Non-pigmented ciliary epithelial cell (primary cell): ENCODE measurements around the gene FLOT2.
"Not testable (repeated sequence)": the region's sequence is repeated elsewhere in the genome, so short reads cannot be mapped to it uniquely, and the experiment has no call there.

Experiments used
- DNase-seq: peaks from one replicate; pipeline ENCODE4 v3.0.0-alpha.2; 2010; ENCODE audit warnings: low read depth

FLOT2 gene, protein sequence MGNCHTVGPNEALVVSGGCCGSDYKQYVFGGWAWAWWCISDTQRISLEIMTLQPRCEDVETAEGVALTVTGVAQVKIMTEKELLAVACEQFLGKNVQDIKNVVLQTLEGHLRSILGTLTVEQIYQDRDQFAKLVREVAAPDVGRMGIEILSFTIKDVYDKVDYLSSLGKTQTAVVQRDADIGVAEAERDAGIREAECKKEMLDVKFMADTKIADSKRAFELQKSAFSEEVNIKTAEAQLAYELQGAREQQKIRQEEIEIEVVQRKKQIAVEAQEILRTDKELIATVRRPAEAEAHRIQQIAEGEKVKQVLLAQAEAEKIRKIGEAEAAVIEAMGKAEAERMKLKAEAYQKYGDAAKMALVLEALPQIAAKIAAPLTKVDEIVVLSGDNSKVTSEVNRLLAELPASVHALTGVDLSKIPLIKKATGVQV

DNA sequence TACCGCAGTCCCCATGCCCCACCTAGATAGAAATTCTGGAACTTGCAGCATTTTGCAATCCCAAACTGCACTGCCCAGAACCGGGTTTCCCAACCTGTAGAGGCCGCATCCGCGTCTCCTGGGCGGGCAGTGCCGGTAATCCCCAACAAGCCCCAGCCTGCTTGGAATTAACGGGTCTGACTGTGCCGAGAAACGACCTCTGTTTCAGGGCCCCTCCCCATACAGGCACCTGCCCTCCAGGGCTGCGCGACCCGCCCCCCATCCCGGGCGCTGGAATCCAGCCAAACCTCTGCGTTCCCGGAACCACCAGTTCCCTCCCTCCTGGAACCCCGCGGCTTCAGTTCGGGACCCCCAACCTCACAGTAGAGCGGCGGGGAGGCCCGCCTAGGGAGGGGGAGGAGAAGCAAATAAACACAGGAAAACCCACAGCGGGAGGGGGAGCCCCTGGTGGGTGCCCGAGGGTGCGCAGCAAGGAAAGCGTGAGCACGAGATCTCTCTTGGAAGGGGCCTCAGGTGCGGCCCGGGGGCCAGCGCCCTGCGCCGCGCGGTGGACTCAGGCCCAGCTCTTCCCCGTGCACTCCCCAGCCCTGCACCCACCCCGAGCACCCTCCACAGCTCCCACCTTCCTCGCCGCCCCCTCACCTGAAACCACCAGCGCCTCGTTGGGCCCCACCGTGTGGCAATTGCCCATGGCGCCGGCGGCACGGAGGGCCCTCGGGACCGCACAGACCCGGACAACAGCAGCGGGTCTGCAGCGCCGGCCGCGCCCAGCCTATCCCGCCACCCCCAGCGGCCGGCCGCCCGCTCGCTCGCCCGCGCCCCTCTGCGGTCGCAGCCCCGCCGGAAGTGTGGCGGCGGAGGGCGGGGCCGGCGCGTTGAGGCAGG lies at the start of gene FLOT2:
Gene FLOT2, minus strand, starts transcription at position 850 of the 885 bp plus-strand sequence. Its CDS starts 159 bp downstream, at position 691.
- DNase-seq: no peak

DNA sequence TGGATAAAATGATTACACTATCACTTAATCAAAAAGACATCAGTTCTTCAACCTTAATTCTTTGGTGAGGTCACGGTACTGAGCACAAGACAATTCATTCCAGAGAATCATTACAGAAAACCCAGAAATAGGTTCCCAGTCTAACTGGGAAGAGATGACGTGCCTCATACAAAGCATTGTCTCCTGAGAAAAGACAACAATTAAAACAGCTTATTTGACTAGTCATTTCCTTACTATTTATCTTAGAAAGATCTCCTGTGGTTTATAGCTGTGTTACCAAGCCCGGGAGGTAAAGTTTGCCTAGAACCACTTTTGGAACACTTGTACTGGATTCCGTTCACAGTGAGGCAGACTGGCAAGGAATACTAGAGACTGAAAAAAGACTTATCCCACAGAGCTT lies 48.7 kb upstream of the FLOT2 start:
- peak; percentile 49 for DNase-seq

DNA sequence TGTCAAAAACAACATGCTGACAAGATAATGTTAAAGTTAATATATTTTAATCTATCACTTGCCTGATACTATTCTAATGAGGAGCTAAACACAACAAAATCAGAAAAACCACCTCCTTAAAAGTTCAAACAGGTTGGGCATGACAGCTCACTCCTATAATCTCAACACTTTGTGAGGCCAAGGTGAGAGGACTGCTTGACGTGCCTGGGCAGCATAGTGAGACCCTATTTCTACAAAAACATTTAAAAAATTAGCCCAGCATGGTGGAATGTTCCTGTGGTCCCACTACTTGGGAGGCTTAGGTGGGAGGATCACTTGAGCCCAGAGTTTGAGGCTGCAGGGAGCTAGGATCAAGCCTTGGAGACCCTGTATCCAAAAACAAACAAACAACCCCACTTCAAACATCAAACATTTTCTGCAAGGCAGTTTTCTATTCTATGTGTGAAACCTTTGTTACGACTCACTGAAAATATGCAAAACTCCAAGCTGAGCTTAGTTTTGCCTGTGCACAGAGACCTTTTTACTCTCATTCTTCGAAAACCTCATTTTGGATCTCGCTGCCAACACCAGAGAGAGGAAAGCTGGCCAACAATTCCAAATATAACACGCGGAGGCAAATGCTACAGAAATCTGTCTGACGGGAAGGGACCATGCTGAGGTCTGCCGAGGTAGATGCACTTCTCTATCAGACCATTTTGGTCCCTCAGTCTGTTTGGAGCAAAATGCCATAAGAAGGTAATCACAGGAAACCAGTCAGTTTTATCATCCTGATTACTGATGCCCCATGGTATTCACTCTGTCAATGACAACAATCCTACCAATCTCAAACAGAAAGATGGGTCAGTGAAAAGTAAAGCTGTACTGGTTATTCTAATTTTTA lies 47.6 kb upstream of the FLOT2 start:
- DNase-seq: no peak

DNA sequence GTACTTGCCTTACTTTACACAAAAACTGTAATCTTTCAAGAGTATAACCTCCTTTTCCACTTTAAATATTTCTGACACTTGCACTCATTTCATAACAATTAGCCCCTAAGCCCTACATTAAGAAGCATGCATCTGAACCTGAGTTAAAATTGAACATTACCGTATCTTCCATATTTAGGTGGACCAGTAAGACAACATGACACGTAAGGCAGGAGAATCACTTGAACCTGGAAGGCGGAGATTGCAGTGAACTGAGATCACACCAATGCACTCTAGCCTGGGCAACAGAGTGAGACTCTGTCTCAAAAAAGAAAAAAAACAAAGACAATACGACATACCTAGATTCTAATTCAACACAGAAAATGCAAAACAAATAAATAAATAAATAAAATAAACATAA lies 46.8 kb upstream of the FLOT2 start:
- no peak for DNase-seq

DNA sequence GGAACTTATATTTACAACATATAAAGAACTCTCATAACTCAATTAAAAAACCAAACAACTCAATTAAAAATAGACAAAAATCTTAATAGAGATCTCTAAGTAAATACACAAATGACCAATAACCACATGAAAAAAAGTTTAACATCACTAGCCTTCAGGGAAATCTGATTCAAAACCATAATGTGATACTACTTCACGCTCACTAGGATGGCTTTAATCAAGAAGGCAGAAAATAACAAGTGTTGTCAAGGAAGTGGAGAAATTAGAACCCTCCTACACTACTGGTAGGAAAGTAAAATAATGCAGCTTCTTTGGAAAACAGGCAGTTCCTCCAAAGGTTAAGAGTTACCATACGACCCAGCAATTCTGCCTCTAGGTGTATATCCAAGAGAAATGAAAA lies 45.4 kb upstream of the FLOT2 start:
- no peak for DNase-seq

DNA sequence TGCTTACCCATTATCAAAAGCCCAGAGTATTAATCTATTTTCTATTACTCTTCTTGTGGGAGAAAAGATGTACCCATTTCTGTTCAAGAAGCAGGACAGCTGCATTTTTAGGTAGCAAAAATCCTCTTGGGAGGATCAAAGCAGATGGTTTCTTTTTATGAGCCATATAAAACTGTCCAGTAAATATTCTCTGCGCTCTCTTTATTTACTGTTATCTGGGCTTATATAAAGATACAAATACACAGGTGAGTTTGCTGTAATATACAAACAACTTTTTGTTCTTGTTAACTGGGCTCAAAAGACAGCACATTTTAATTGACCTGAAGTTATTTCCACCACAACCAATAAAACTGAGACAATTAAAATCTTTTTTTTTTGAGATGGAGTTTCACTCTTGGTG lies 43.7 kb upstream of the FLOT2 start:
- DNase-seq: no peak

DNA sequence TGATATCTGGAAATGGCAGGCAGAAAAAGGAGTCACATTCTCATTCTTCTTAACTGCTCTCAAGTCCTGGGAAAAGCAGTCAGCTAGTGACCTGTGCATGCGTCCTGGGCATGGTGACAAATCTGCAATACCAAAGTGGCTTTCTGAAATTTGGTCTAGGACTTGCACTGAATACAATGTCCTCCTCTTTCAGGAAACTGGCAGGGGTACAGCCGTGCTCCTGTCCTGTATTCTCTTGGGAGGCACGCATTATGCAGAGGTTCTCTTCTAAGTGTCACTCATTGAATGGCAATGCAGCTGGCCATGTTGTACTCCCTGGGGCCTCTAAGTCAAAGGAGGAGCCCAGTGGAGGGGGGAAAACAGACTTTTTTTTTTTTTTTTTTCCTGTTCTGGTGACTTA lies 43.1 kb upstream of the FLOT2 start:
- DNase-seq: no peak

DNA sequence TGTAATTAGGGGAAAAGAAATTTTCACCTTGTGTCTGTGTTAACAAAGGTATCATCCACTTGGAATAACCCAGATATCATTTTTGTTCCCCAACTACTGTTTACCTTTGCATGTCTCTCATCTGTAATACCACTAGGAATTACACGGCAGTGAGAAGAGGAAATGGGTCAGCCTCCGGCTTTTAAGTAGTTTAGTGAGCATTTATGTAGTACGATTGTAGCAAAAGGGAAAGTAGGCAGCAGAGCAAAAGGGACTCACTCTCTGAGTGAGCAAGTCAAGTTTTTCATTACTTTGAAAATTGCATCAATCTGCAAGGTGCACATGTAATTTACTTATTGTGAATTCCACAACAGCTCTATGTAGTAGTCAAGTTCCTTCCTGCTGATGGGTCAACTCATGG lies 42.6 kb upstream of the FLOT2 start:
- no peak for DNase-seq

DNA sequence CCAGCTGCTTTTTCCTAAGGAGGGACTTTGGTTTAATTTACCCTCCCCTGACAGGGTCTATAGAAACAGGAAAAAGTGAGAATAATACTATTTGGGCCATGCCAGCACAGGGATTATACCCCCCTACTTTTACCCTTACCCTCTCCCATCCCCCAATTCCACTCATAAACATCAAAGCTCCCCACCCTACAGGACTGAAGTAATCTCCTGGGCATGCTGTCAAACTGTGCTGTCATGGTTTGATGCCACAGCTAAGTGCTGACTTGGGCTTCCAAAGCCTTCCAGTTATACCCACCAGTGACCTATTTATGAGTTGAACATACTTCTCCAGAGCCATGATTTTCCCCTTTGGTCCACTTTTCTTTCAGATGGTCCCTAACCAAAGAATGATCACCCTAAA lies 41.0 kb upstream of the FLOT2 start:
- DNase-seq: no peak

DNA sequence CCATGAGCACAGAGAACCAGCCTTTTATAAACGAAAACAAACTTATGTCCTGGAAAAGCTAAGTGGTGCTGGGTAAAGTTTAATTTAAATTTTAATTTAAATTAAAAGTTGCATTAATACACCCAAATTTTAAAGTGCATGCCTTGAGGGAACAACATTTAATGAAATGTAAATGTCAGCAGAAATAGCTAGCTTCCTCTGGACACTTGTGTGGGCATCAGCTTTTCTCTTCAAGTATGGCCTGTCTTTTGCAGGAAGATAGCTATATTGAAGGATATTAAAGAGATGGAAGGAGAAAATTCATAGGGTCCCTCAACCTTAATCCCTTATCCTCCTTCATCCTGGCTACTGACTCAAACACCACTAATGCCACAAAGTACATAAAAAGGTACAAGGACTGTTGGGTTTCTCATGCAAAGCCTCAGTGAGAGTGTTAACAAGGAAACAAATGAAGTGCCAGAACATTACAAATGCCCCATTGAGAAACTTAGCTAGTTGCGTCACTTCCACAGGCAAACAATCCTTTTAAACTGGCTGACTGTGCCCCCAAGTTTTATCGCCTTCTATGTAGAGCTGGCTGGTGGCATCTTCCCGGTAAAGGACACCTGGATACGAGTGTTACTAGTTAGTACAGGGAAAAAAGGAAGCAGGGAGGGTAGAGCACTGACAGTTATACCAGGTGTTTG lies 39.7 kb upstream of the FLOT2 start:
- no peak for DNase-seq

DNA sequence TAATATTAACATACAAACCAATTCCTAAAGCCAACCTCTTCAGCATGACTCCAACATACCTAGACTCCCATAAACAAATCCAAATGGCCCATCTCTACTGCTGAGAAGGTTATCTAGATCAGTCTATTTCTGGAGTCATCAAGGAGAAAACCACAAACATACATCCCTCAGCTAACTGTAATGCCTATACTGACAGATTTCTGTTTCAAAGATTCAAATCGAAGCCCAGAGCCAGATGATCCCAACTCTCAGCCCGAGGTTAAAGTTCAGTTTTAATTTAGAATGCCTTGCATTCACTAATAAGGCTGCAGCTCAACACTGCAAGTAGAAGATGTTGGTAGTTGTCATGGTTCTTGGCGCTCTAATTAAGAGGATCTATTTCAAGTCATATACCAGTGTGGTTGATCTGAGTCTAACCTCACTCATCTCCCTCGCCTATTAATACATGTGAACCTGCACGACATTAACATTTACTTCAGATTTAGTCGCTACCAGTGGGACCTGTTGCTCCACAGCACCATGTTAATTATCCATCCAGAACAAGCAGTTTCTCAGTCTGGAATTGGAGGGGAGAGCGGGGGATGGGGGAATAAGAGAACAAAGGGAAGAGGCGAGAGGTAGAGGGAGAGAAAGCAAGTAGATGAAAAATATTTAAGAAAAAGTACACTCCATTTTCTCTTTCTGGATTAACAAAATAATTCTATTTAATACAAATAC lies 38.4 kb upstream of the FLOT2 start:
- no peak for DNase-seq

DNA sequence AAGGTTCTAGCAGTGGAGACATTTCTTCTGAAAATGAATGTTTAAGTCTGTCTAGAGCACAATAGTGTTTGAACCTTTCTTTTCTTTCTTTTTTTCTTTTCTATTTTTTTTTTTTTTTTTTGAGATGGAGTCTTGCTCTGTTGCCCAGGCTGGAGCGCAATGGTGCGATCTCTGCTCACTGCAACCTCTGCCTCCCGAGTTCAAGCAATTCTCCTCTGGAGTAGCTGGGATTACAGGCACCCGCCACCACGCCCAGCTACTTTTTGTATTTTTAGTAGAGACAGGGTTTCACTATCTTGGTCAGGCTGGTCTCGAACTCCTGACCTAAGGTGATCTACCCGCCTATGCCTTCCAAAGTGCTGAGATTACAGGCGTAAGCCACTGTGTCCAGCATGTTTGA lies 37.0 kb upstream of the FLOT2 start:
- not testable (repeated sequence) for DNase-seq

DNA sequence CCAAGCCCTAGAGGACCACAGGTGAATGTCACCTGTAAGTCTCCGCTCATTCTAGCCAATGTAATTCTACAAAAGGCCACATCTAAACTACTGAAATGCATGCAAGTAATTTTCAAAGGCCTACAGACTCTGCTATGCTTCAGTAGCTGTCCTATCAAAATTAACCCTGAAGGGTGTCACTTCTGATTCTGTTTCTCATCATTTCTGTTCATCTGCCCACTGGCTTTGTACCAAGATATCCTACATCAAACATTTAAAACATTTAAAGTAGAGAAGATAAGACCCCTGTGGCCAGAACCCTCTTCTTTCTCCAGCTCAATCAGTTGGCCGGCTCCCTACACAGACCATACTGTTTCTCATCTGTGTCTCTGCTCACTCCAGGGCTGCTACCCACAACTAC lies 32.3 kb upstream of the FLOT2 start:
- DNase-seq: no peak

DNA sequence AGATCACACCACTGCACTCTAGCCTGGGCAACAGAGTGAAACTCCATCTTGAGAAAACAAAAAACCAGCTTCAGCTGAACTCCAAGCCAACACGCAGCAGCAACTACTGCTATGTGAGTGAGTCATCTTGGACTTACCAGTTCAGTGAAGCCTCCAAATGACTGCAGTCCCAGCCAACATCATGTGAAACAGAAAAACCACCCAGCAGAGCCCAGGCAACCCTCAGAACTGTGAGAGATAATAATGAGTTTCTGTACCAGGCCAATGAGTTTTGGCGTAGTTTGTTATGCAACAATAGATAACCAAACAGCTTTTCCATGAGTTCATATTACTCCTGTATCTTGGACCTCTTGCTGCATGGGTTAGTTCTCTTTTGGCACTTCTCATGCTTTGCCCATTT lies 30.5 kb upstream of the FLOT2 start:
- DNase-seq: no peak

DNA sequence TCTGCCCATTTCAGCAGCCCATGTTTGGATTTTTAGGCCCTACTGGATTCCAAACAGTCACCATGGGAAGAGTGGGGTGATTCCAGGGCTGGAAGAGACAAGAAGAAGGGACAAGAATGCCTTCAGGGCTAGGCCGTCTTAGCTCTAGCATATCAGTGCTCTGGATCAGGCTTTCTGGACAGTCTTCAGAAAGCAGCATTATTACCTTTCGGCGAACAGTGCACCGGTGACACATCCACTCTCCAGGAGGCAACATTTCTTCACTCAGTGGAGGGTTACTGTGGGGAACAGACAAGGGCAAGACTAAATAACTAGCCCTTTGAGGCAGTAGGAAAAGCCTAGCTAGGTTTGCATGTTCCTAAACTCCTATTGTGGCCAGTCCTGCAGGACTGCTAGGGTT lies 29.3 kb upstream of the FLOT2 start:
- DNase-seq: no peak

DNA sequence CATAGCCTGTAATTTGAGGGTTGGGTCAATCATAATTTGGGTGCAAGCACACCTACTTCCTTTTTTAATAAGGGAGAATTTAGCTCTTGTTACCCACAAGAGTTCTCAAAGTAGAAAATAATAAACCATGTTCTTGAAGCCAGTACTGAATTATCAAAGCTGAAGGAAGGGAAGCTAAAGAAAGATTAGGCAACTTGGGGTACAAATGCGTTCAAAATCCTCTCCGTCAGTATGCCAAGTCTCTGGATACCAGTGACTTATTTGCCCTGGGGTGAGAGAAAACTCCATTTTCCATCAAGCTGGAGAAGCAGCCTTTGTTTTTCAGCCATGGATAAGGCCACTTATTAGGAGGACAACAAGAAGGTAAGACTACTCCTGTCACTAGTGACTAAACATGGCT lies 28.8 kb upstream of the FLOT2 start:
- DNase-seq: no peak

DNA sequence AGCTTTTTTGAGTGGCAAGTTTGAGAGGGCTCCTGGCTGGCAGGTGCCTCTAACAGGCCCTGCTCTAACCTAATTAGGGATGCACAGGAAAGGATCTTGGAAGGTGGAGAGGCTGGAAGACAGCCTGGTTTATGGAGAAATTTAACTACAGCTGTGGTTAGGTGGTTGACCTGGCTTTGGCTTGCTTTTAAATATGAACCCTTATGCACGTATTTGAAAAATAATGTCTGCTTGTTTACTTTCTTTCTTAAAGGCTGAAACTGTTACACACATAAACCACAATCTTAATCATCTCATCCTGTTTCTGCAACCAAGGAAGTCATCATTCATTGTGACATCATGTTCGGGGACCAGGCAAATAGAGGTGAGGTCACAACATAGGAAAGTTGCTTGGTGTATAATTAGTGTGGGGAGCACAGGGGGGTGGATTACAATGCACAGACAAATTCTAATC lies 28.4 kb upstream of the FLOT2 start:
- peak; percentile 77 for DNase-seq

DNA sequence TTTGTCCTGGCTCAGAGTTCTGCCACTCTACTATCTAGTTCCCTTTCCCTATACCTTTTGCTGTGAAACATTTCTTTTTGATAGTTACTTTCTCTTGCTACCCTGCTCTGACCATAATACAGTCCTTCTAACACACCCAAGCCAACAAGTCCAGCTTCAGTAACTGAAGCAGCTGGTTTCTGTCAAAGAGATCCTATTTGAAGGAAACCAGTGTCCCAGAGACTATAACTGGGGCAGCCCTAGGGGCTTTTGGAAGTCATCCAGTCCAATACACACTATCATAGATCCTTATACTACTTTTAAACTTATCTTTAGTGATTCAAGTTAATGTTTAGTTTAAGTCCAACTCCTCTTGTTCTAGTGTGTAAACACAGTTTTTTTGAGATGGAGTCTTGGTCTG lies 22.7 kb upstream of the FLOT2 start:
- DNase-seq: no peak

DNA sequence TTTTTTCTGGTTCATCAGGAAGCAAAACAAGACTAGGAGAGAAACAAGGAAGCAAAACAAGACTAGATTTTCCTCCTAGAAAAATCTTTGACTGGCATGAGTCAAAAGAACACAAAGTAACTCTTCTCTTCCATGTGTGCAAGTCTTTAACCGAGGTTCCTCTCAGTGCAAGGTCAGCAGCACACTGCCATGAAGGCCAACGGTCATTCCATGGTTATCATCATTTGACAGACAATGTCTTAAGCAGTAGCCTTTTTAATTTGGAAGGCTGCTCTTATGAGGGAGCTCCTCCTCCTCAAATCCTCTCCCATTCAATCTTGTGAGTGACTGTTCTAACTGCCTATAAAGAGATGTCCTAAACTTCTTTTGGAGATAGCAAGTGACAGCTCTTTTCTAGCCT lies 20.8 kb upstream of the FLOT2 start:
- DNase-seq: no peak

DNA sequence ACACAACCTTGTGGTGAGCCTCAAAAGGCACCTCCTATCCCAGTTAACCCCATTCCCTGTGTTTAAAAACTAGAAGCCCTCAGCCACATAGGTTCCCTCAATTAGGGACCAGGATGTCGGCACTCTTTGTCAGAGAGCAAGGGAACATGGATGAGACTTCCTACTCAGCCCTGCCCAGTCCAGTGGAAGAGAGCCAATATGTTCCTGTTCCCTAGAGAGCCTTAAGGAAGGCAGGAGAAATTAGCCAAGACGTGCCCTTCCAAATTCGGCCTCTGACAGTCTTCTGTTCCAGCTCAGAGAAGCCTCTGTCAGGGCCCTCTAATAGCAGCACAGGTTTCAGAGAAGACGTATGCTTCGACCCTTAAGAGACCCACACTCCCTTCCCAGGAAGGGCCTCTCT lies 19.9 kb upstream of the FLOT2 start:
- no peak for DNase-seq

DNA sequence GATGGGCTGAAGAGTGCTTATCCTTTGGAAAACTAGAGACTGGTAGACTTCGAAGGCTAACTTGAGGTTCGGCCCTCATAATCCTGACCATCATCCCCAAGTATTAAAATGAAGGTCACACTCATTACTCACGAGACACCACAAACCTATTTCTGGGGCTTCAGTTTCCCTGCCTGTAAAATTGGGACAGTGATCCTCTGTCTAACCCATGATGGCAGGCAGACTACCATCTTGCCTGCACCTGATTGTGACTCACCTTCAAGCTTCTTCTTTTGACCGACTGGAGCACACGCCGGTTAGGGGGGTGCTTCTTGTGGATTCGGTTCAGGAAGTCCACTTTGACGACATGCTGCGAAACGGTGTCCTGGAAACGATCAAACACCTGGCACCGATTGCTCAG lies 19.5 kb upstream of the FLOT2 start:
- no peak for DNase-seq
